ENCODE measurements around the gene CTIF. TPM values are rescaled to one million over a fixed set of nuclear protein-coding genes. Genes with fewer than 3 reads are reported as not detected.
A peak's percentile ranks its signal among the peaks of the same experiment; 100 is the strongest.

The CTIF gene
- total RNA-seq = 72.4 TPM
- long read RNA-seq, full-length matches to known transcripts = 7 of 51 reads
- long read RNA-seq, partial matches to known transcripts = 10 of 51 reads
- long read RNA-seq, other reads (novel, unspliced or antisense) = 34 of 51 reads

GRCh38 chr18:48538531-48539405, at the start of gene CTIF:
Gene CTIF (plus strand): TSS chr18:48539031. CDS start chr18:48619566, 80,535 bp downstream.
- Histone ChIP-seq H3K27ac (peak within 1 kb of the TSS; percentile 76), H3K4me3 (peak within 1 kb of the TSS; percentile 75), H3K27me3 (no peaks in the 10 kb centered on the region), H3K9me3 (no peaks in the 10 kb centered on the region), H3K36me3 (no peaks in the 10 kb centered on the region), H3K4me1 (peaks cover 7% of the 10 kb centered on the region)
- peak; percentile 96 for DNase-seq
- ATAC-seq = peak; percentile 91
- no peak for TF ChIP-seq CTCF (IDR thresholded peaks at IDR 0.05)
- intact Hi-C loops (cut with DNase I) = no loop called here

GRCh38 chr18:48490641-48491293, 48.1 kb upstream of the CTIF start:
- H3K36me3 ChIP-seq = no peaks in the 10 kb centered on the region
- H3K4me1 ChIP-seq = peaks cover 14% of the 10 kb centered on the region
- H3K4me3 ChIP-seq = no peak overlapping the region
- ATAC-seq = no peak
- H3K27me3 ChIP-seq = no peaks in the 10 kb centered on the region
- H3K9me3 ChIP-seq = no peaks in the 10 kb centered on the region
- TF ChIP-seq CTCF (IDR thresholded peaks at IDR 0.05) = no peak
- H3K27ac ChIP-seq = no peak overlapping the region
- no peak for DNase-seq
- intact Hi-C loops (cut with DNase I) = no loop called here

- no peak for TF ChIP-seq CTCF (IDR thresholded peaks at IDR 0.05)
- ATAC-seq (no peak), DNase-seq (no peak)
- Histone ChIP-seq H3K4me3 (no peak overlapping the region), H3K27ac (no peak overlapping the region), H3K27me3 (no peaks in the 10 kb centered on the region), H3K4me1 (peaks cover 14% of the 10 kb centered on the region), H3K36me3 (no peaks in the 10 kb centered on the region), H3K9me3 (no peaks in the 10 kb centered on the region)
- intact Hi-C loops (cut with DNase I) = no loop called here
Observed at GRCh38 chr18:48492880-48493279, 46.0 kb upstream of the CTIF start.

GRCh38 chr18:48493434-48494230, 45.2 kb upstream of the CTIF start:
- Histone ChIP-seq H3K36me3 (no peaks in the 10 kb centered on the region), H3K4me1 (peaks cover 12% of the 10 kb centered on the region), H3K27me3 (no peaks in the 10 kb centered on the region), H3K4me3 (no peak overlapping the region), H3K27ac (no peak overlapping the region), H3K9me3 (no peaks in the 10 kb centered on the region)
- ATAC-seq = peak; percentile 67
- intact Hi-C loops (cut with DNase I) = no loop called here
- no peak for DNase-seq
- no peak for TF ChIP-seq CTCF (IDR thresholded peaks at IDR 0.05)

- Histone ChIP-seq H3K9me3 (no peaks in the 10 kb centered on the region), H3K27me3 (no peaks in the 10 kb centered on the region), H3K36me3 (no peaks in the 10 kb centered on the region), H3K4me3 (no peak overlapping the region), H3K4me1 (peaks cover 8% of the 10 kb centered on the region), H3K27ac (no peak overlapping the region)
- ATAC-seq (no peak), DNase-seq (no peak)
- TF ChIP-seq CTCF (IDR thresholded peaks at IDR 0.05) = no peak
- intact Hi-C loops (cut with DNase I) = no loop called here
Observed at GRCh38 chr18:48497863-48498262, 41.0 kb upstream of the CTIF start.

Measured in upper lobe of right lung (tissue), 1 donor.